Fibroblast of lung (primary cell): ENCODE results near the gene EFHD1. TPM values are rescaled to one million over a fixed set of nuclear protein-coding genes. Genes with fewer than 3 reads are reported as not detected.

Experiments
- DNase-seq, 2 donors: peaks; one replicate each; pipeline versions ENCODE4 v3.0.0 to v3.0.0-alpha.2; 2010; ENCODE audit warnings: low read depth in 2 of 2
- H2AFZ ChIP-seq: 2 replicates; pipeline ENCODE4 v1.5.1; 2012; ENCODE audit warnings: low read length, control low read depth, inconsistent platforms
- H3K27ac ChIP-seq: 2 replicates; pipeline ENCODE4 v1.5.1; 2011; ENCODE audit warnings: low read length, control low read depth; ENCODE audit not compliant: insufficient read depth
- H3K27me3 ChIP-seq: 2 replicates; pipeline ENCODE4 v1.5.1; 2011; ENCODE audit warnings: mild to moderate bottlenecking, low read length; ENCODE audit not compliant: control insufficient read depth, insufficient read depth
- H3K36me3 ChIP-seq: 2 replicates; pipeline ENCODE4 v1.5.1; 2011; ENCODE audit warnings: low read length; ENCODE audit not compliant: control insufficient read depth, insufficient read depth
- H3K4me1 ChIP-seq: 2 replicates; pipeline ENCODE4 v1.5.1; 2011; ENCODE audit warnings: low read length; ENCODE audit not compliant: control insufficient read depth, insufficient read depth; ENCODE audit errors: extremely low read depth
- H3K4me2 ChIP-seq: 2 replicates; pipeline ENCODE4 v1.5.1; 2011; ENCODE audit warnings: low read length, control low read depth; ENCODE audit not compliant: insufficient read depth; ENCODE audit errors: extremely low read depth
- H3K4me3 ChIP-seq, 4 experiments: fragments of 200-600 bp in 1 of 4; sonication (generic) in 1 of 4; replicated peaks in 1 of 4; 2 replicates each; pipeline ENCODE4 v1.5.1; 2011 to 2016; ENCODE audit warnings: low read length in 4 of 4, low read depth in 3 of 4, mild to moderate bottlenecking in 3 of 4, control low read depth in 2 of 4, inconsistent platforms in 1 of 4, mixed read lengths in 1 of 4; ENCODE audit not compliant: insufficient read depth in 1 of 4; ENCODE audit errors: control extremely low read depth in 1 of 4
- H3K79me2 ChIP-seq: 2 replicates; pipeline ENCODE4 v1.5.1; 2012; ENCODE audit warnings: mild to moderate bottlenecking, low read length, inconsistent platforms; ENCODE audit not compliant: control insufficient read depth, insufficient read depth
- H3K9ac ChIP-seq: 2 replicates; pipeline ENCODE4 v1.5.1; 2011; ENCODE audit warnings: mild to moderate bottlenecking, low read length, control low read depth; ENCODE audit not compliant: insufficient read depth
- H3K9me3 ChIP-seq: 2 replicates; pipeline ENCODE4 v1.5.1; 2012; ENCODE audit warnings: low read depth, low read length; ENCODE audit not compliant: control insufficient read depth, insufficient read depth
- H4K20me1 ChIP-seq: 2 replicates; pipeline ENCODE4 v1.5.1; 2011; ENCODE audit warnings: low read length; ENCODE audit not compliant: control insufficient read depth, insufficient read depth; ENCODE audit errors: extremely low read depth
- CTCF ChIP-seq, 2 donors: IDR thresholded peaks in 1 of 2; conservative IDR thresholded peaks in 1 of 2; 1 replicate in 1 of 2; 2 replicates in 1 of 2; pipeline ENCODE4 v1.5.1; 2011 to 2012; ENCODE audit warnings: low read length in 2 of 2, control low read depth in 1 of 2, inconsistent platforms in 1 of 2, low read depth in 1 of 2, mild to moderate bottlenecking in 1 of 2
- EZH2 ChIP-seq: IDR thresholded peaks from 2 replicates; pipeline ENCODE4 v1.5.1; 2012; ENCODE audit warnings: low read length, control low read depth, mild to moderate bottlenecking; ENCODE audit errors: missing control alignments
- polyA plus RNA-seq, 2 donors: library from polyadenylated mRNA; depleted of rRNA in 1 of 2; stranded (reverse) in 1 of 2; unstranded in 1 of 2; fragments of >200 nt; gene quantifications; 2 replicates each; pipeline ENCODE4 v1.2.1, GENCODE V29; 2011 to 2012; ENCODE audit warnings: missing spikeins in 1 of 2
- total RNA-seq: library from RNA; depleted of rRNA; stranded (reverse); fragments of >200 nt; gene quantifications from 2 replicates; pipeline ENCODE4 v1.2.1, GENCODE V29; 2014

Gene EFHD1
- total and polyA plus RNA-seq, 2 donors (not counting 1 experiment from before 2014, with no cell fraction given) = 0.83 TPM; not detected in 1

GRCh38 chr2:232668805-232669444 lies 35.5 kb downstream of the EFHD1 start:
- no peaks in the 10 kb centered on the region for H3K9me3 ChIP-seq
- H3K9ac ChIP-seq = no peak overlapping the region
- H3K36me3 ChIP-seq = no peaks in the 10 kb centered on the region
- DNase-seq = peak; percentile 13 to 21
- H3K4me1 ChIP-seq = no peaks in the 10 kb centered on the region
- H2AFZ ChIP-seq = no peak overlapping the region
- H3K27ac ChIP-seq = no peak overlapping the region
- TF ChIP-seq CTCF (conservative IDR thresholded peaks at IDR 0.05 in 1 of 2, IDR thresholded peaks at IDR 0.05 in 1 of 2; ENCODE audit: low read depth in 1 of 2, low read length in 2 of 2) = peak; percentile 40 to 56
- no peak for TF ChIP-seq EZH2
- no peaks in the 10 kb centered on the region for H4K20me1 ChIP-seq
- H3K4me3 ChIP-seq = no peak overlapping the region
- no peak overlapping the region for H3K4me2 ChIP-seq
- H3K79me2 ChIP-seq = no peaks in the 10 kb centered on the region
- H3K27me3 ChIP-seq = no peaks in the 10 kb centered on the region

DNA sequence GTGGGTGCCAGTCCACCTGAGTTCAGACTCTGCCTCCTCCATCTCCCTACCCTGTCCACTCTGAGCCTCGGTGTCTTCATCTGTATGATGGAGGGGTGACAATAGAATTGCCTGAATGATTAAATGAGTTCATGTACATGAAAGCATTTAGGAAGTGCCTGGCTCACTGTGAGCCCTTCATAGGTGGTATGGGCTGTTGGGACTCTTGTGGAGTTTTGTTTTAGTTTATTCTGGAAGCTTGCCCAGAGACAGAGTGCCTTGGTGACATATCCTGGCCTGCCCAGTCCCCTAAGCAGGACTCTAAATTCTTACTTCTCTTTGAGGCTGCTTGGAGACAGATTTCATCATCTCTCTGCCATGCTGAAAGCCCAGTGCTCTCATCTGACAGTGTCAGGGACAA lies 39.2 kb downstream of the EFHD1 start:
- H3K27me3 ChIP-seq = no peaks in the 10 kb centered on the region
- no peak overlapping the region for H2AFZ ChIP-seq
- DNase-seq = no peak

DNA sequence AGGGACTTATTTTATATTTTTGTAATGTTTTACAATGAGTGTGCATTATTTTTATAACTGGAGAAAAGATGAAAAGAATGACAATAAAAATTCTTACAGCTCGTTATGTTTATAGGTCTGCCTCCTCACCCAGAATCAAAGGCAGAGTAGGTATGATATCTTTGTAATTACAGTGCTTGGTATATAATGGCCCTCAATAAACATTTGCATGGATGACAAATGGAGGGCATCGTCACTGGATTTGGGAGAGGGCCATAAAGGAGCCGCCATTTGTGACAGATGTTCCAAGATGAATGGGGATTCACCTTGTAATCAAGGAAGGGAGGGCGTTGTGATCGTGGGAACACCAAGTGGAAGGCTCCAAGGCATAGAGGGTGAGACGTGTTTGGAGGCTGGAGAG lies 41.1 kb downstream of the EFHD1 start:
- Histone ChIP-seq H3K27me3 (no peaks in the 10 kb centered on the region), H3K79me2 (no peaks in the 10 kb centered on the region), H4K20me1 (no peaks in the 10 kb centered on the region), H3K9ac (no peak overlapping the region), H3K4me2 (no peak overlapping the region), H3K4me1 (no peaks in the 10 kb centered on the region), H3K4me3 (no peak overlapping the region), H3K27ac (no peak overlapping the region), H3K36me3 (no peaks in the 10 kb centered on the region), H2AFZ (no peak overlapping the region), H3K9me3 (no peaks in the 10 kb centered on the region)
- TF ChIP-seq CTCF (conservative IDR thresholded peaks at IDR 0.05 in 1 of 2, IDR thresholded peaks at IDR 0.05 in 1 of 2; ENCODE audit: low read depth in 1 of 2, low read length in 2 of 2) (no peak), EZH2 (no peak)
- DNase-seq = no peak

More for the DNA sequence above, 39.2 kb downstream of the EFHD1 start:
- Histone ChIP-seq H3K9ac (no peak overlapping the region), H3K36me3 (no peaks in the 10 kb centered on the region), H3K4me3 (no peak overlapping the region), H4K20me1 (no peaks in the 10 kb centered on the region), H3K9me3 (no peaks in the 10 kb centered on the region), H3K27ac (no peak overlapping the region), H3K79me2 (no peaks in the 10 kb centered on the region), H3K4me1 (no peaks in the 10 kb centered on the region), H3K4me2 (no peak overlapping the region)
- TF ChIP-seq EZH2 (no peak), CTCF (conservative IDR thresholded peaks at IDR 0.05 in 1 of 2, IDR thresholded peaks at IDR 0.05 in 1 of 2; ENCODE audit: low read depth in 1 of 2, low read length in 2 of 2) (no peak)
